DOHH2 (cell line): ENCODE results near the gene PPP1R12C.

Experiments used
- H3F3A ChIP-seq: fragments of 200-600 bp; sonication (generic), shearing (Covaris generic); 2 replicates; pipeline ENCODE4 v1.6.0; 2016; ENCODE audit warnings: antibody characterized with exemption, mild to moderate bottlenecking; ENCODE audit not compliant: control insufficient read depth, insufficient read depth
- H3K27ac ChIP-seq: fragments of 200-600 bp; sonication (generic); 2 replicates; pipeline ENCODE4 v1.5.1; 2014; ENCODE audit warnings: low read depth, mild to moderate bottlenecking, low read length, moderate library complexity
- H3K27me3 ChIP-seq: fragments of 200-600 bp; sonication (generic); 2 replicates; pipeline ENCODE4 v1.6.1; 2014; ENCODE audit warnings: mild to moderate bottlenecking, low read length, mixed read lengths; ENCODE audit not compliant: control insufficient read depth
- H3K36me3 ChIP-seq: fragments of 200-600 bp; sonication (generic); 2 replicates; pipeline ENCODE4 v1.6.1; 2014; ENCODE audit warnings: mild to moderate bottlenecking, low read length, moderate library complexity, mixed read lengths; ENCODE audit not compliant: control insufficient read depth
- H3K4me1 ChIP-seq: fragments of 200-600 bp; sonication (generic); 2 replicates; pipeline ENCODE4 v1.6.1; 2014; ENCODE audit warnings: mild to moderate bottlenecking, low read length, mixed read lengths; ENCODE audit not compliant: control insufficient read depth
- H3K4me2 ChIP-seq: fragments of 200-600 bp; sonication (generic); 2 replicates; pipeline ENCODE4 v1.6.0; 2014; ENCODE audit warnings: mild to moderate bottlenecking, low read length, moderate library complexity
- H3K4me3 ChIP-seq: fragments of 200-600 bp; sonication (generic); 2 replicates; pipeline ENCODE4 v1.5.1; 2014; ENCODE audit warnings: mild to moderate bottlenecking, low read length, mixed read lengths
- H3K79me2 ChIP-seq: fragments of 200-600 bp; sonication (generic); 2 replicates; pipeline ENCODE4 v1.6.1; 2014; ENCODE audit warnings: mild to moderate bottlenecking, low read length, mixed read lengths; ENCODE audit not compliant: control insufficient read depth
- H3K9me2 ChIP-seq: fragments of 200-600 bp; sonication (generic); replicated peaks from 2 replicates; pipeline ENCODE4 v1.6.1; 2014; ENCODE audit warnings: mild to moderate bottlenecking, low read length, mixed read lengths; ENCODE audit not compliant: control insufficient read depth
- H3K9me3 ChIP-seq: fragments of 200-600 bp; sonication (generic); 2 replicates; pipeline ENCODE4 v1.6.1; 2014; ENCODE audit warnings: antibody characterized with exemption, low read length, mixed read lengths; ENCODE audit not compliant: control insufficient read depth, insufficient read depth
- H4K20me1 ChIP-seq: fragments of 200-600 bp; sonication (generic); 2 replicates; pipeline ENCODE4 v1.6.0; 2014; ENCODE audit warnings: low read depth, mild to moderate bottlenecking, antibody characterized with exemption, low read length, moderate library complexity; ENCODE audit not compliant: control insufficient read depth, insufficient read depth
- CTCF ChIP-seq: fragments of 200-600 bp; sonication (generic); IDR thresholded peaks from one replicate; pipeline ENCODE4 v1.5.1; 2014; ENCODE audit warnings: antibody characterized with exemption, mild to moderate bottlenecking, low read depth, low read length; ENCODE audit not compliant: poor library complexity, severe bottlenecking
- EZH2phosphoT487 ChIP-seq: fragments of 200-600 bp; sonication (generic); IDR thresholded peaks from 2 replicates; pipeline ENCODE4 v1.6.1; 2017; ENCODE audit warnings: borderline replicate concordance, mild to moderate bottlenecking, antibody characterized with exemption, low read length, moderate library complexity, mixed read lengths

The PPP1R12C gene

GRCh38 chr19:55050749-55051532 is 66.5 kb downstream of the PPP1R12C start:
- Histone ChIP-seq H3K27me3 (no peaks in the 10 kb centered on the region), H3K4me1 (no peaks in the 10 kb centered on the region), H3K4me3 (no peak overlapping the region), H3K36me3 (peaks cover 59% of the 10 kb centered on the region), H3K4me2 (no peak overlapping the region), H3F3A (no peaks in the 10 kb centered on the region), H3K9me2 (no peaks in the 10 kb centered on the region), H3K79me2 (no peaks in the 10 kb centered on the region; the same call in 1 of the 2 replicates), H4K20me1 (no peaks in the 10 kb centered on the region), H3K27ac (no peak overlapping the region), H3K9me3 (no peaks in the 10 kb centered on the region)
- no peak for TF ChIP-seq CTCF
- no peak for TF ChIP-seq EZH2phosphoT487

GRCh38 chr19:55048446-55048845 is 69.0 kb downstream of the PPP1R12C start:
- Histone ChIP-seq H3K27me3 (no peaks in the 10 kb centered on the region), H3F3A (no peaks in the 10 kb centered on the region), H3K9me2 (no peaks in the 10 kb centered on the region), H3K9me3 (no peaks in the 10 kb centered on the region), H3K79me2 (no peaks in the 10 kb centered on the region; the same call in 1 of the 2 replicates), H3K36me3 (peaks cover 61% of the 10 kb centered on the region), H3K27ac (no peak overlapping the region), H4K20me1 (no peaks in the 10 kb centered on the region), H3K4me1 (no peaks in the 10 kb centered on the region), H3K4me2 (no peak overlapping the region), H3K4me3 (no peak overlapping the region)
- TF ChIP-seq EZH2phosphoT487 (no peak), CTCF (no peak)

- Histone ChIP-seq H3K4me3 (no peak overlapping the region), H3K4me1 (no peaks in the 10 kb centered on the region), H4K20me1 (no peaks in the 10 kb centered on the region), H3K27ac (no peak overlapping the region), H3K79me2 (no peaks in the 10 kb centered on the region; the same call in 1 of the 2 replicates), H3F3A (no peaks in the 10 kb centered on the region), H3K36me3 (peaks cover 59% of the 10 kb centered on the region), H3K4me2 (no peak overlapping the region), H3K9me3 (no peaks in the 10 kb centered on the region), H3K27me3 (no peaks in the 10 kb centered on the region), H3K9me2 (no peaks in the 10 kb centered on the region)
- TF ChIP-seq CTCF (no peak), EZH2phosphoT487 (no peak)
These were observed 69.5 kb downstream of the PPP1R12C start for GRCh38 chr19:55047951-55048350.
